Breast epithelium (tissue), 4 donors: ENCODE data around the gene ENKUR. TPM values are rescaled to one million over a fixed set of nuclear protein-coding genes. Genes with fewer than 3 reads are reported as not detected.

Source experiments
- DNase-seq, 2 donors: peaks; one replicate each; pipeline ENCODE4 v3.0.0-alpha.2; 2019; ENCODE audit warnings: low spot score in 2 of 2
- H3K27ac ChIP-seq, 2 donors: fragments of 200-600 bp; sonication (generic) in 1 of 2; one replicate each; pipeline ENCODE4 v1.5.1; 2016 to 2019; ENCODE audit warnings: mild to moderate bottlenecking in 1 of 2
- H3K27me3 ChIP-seq, 2 donors: fragments of 200-600 bp; sonication (generic) in 1 of 2; one replicate each; pipeline versions ENCODE4 v1.5.1 to v1.6.0; 2017 to 2019; ENCODE audit warnings: control low read depth in 1 of 2, mild to moderate bottlenecking in 1 of 2
- H3K36me3 ChIP-seq: fragments of 200-600 bp; one replicate; pipeline ENCODE4 v1.5.1; 2019
- H3K4me1 ChIP-seq, 2 donors: fragments of 200-600 bp; sonication (generic); one replicate each; pipeline ENCODE4 v1.5.1; 2016 to 2019; ENCODE audit warnings: control low read depth in 1 of 2
- H3K4me3 ChIP-seq, 3 donors: fragments of 200-600 bp; sonication (generic); 1 replicate in 2 of 3; 2 replicates in 1 of 3; pipeline ENCODE4 v1.5.1; 2016 to 2019; ENCODE audit warnings: mild to moderate bottlenecking in 3 of 3, moderate library complexity in 2 of 3
- H3K9me3 ChIP-seq, 2 donors: fragments of 200-600 bp; sonication (generic) in 1 of 2; one replicate each; pipeline ENCODE4 v1.5.1; 2016 to 2019; ENCODE audit warnings: control low read depth in 1 of 2
- CTCF ChIP-seq, 3 donors: fragments of 450-650 bp; IDR thresholded peaks; one replicate each; pipeline ENCODE4 v1.5.1; 2016 to 2017; ENCODE audit warnings: antibody characterized with exemption in 3 of 3, mild to moderate bottlenecking in 3 of 3, moderate library complexity in 3 of 3
- POLR2A ChIP-seq: fragments of 450-650 bp; IDR thresholded peaks from one replicate; pipeline ENCODE4 v1.6.1; 2016; ENCODE audit warnings: antibody characterized with exemption, mild to moderate bottlenecking, moderate library complexity
- POLR2AphosphoS5 ChIP-seq, 3 donors: sonication (generic); formaldehyde crosslinking; IDR thresholded peaks; one replicate each; pipeline ENCODE4 v1.6.1; 2017; ENCODE audit warnings: antibody characterized with exemption in 3 of 3
- intact Hi-C: fragments of 100-400 bp; cut with DNase I; formaldehyde crosslinking; loops from one replicate; pipeline ENCODE4 v1.15.1; 2023; ENCODE audit warnings: low total_unique reads
- total RNA-seq, 3 donors: library from RNA; depleted of rRNA; stranded (reverse); fragments of >200 nt; gene quantifications; one replicate each; pipeline ENCODE4 v1.1.0, GENCODE V29; 2016

The ENKUR gene
- total RNA-seq, 3 donors from 2014 or later = not detected

- no peaks in the 10 kb centered on the region for H3K9me3 ChIP-seq
- no peak overlapping the region for H3K4me3 ChIP-seq
- no peaks in the 10 kb centered on the region for H3K36me3 ChIP-seq
- TF ChIP-seq CTCF (IDR thresholded peaks at IDR 0.05) (no peak), POLR2A (no peak), POLR2AphosphoS5 (IDR thresholded peaks at IDR 0.05) (no peak)
- DNase-seq = no peak
- no peak overlapping the region for H3K27ac ChIP-seq
- H3K4me1 ChIP-seq = no peaks in the 10 kb centered on the region
- intact Hi-C loops = no loop called here
- H3K27me3 ChIP-seq = no peaks in the 10 kb centered on the region
These were observed 31.1 kb downstream of the ENKUR start for GRCh38 chr10:24984906-24985305.

GRCh38 chr10:24983946-24984345, 32.0 kb downstream of the ENKUR start:
- Histone ChIP-seq H3K4me3 (no peak overlapping the region), H3K36me3 (no peaks in the 10 kb centered on the region), H3K27me3 (no peaks in the 10 kb centered on the region), H3K4me1 (no peaks in the 10 kb centered on the region), H3K27ac (no peak overlapping the region), H3K9me3 (no peaks in the 10 kb centered on the region)
- intact Hi-C loops = no loop called here
- no peak for TF ChIP-seq CTCF (IDR thresholded peaks at IDR 0.05)
- no peak for TF ChIP-seq POLR2A
- no peak for TF ChIP-seq POLR2AphosphoS5 (IDR thresholded peaks at IDR 0.05)
- no peak for DNase-seq

GRCh38 chr10:24983130-24983529, 32.8 kb downstream of the ENKUR start:
- H3K27me3 ChIP-seq = no peaks in the 10 kb centered on the region
- no peaks in the 10 kb centered on the region for H3K36me3 ChIP-seq
- TF ChIP-seq POLR2A (no peak), POLR2AphosphoS5 (IDR thresholded peaks at IDR 0.05) (no peak), CTCF (IDR thresholded peaks at IDR 0.05) (no peak)
- no peak overlapping the region for H3K27ac ChIP-seq
- intact Hi-C loops = no loop called here
- no peaks in the 10 kb centered on the region for H3K4me1 ChIP-seq
- H3K4me3 ChIP-seq = no peak overlapping the region
- no peak for DNase-seq
- no peaks in the 10 kb centered on the region for H3K9me3 ChIP-seq

- H3K4me1 ChIP-seq = no peaks in the 10 kb centered on the region
- no peak overlapping the region for H3K27ac ChIP-seq
These were observed 33.4 kb downstream of the ENKUR start for GRCh38 chr10:24982319-24983112.

More at GRCh38 chr10:24982319-24983112, 33.4 kb downstream of the ENKUR start:
- Histone ChIP-seq H3K4me3 (no peak overlapping the region), H3K36me3 (no peaks in the 10 kb centered on the region), H3K27me3 (no peaks in the 10 kb centered on the region), H3K9me3 (no peaks in the 10 kb centered on the region)
- intact Hi-C loops = no loop called here
- DNase-seq = no peak
- TF ChIP-seq CTCF (IDR thresholded peaks at IDR 0.05) = no peak
- TF ChIP-seq POLR2A = no peak
- no peak for TF ChIP-seq POLR2AphosphoS5 (IDR thresholded peaks at IDR 0.05)
